Activated effector memory CD4-positive, alpha-beta T cell treated with anti-CD3 and anti-CD28 coated beads, Interleukin-2, amount 50 U/mL, for 16 hours (primary cell): Measurements from ENCODE around the gene KIF5C.

Source experiments
- DNase-seq: peaks from one replicate; pipeline ENCODE4 v3.0.0-alpha.2; 2020

The KIF5C gene

DNA sequence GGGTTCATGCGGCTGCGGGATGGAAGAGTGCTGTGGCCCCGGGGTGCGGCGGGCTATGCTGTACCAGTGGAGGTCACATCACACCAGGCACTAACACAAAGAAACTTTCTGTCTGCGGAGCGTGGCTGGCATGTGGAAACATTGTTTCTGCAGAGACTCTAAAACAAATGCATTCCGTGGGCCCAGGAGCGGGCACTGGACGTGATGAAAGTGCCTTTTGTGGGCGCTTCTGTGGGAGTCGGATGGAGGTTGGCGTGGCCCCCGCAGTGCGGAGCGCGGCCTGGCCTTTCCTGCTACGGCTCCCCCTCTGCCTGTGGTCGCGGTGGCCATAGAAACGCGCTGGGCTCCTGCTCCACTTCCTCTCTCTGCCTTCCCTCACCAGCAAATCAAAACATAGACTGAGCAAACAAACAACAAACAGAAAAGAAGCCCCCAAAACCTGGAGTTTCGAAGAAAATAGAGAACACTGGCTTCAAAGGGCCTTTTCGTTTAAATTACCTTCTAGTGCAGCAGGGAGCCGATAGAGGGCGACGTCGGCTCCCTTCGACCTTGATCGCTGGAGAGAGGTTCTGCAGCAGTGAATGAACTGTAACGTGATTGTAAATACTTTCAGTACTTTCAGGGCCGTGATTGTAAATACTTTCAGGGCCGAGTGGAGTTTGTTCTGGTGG is 51.4 kb downstream of the KIF5C start:
- DNase-seq = peak; percentile 83

DNA sequence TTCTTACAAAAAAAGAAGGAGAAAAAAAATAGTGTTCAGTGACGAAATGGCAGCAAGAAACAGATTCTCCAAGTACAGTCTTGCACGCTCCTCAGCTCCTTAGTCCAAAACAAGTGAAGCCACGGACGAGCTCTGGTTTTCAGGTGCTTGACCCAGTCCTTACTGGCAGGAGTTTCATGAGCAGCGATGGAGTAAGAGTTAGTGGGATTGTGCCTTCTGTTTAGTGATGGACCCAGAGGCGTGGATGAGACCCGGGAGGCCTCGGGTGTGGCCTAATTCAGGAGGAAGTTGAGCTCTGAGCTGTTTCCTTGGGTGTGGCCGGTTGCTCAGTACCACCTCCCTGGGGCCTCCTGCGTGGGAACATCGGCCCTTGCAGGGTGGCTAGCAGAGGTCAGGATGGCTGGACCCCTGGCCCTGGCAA is 52.0 kb downstream of the KIF5C start:
- DNase-seq = peak; percentile 71

DNA sequence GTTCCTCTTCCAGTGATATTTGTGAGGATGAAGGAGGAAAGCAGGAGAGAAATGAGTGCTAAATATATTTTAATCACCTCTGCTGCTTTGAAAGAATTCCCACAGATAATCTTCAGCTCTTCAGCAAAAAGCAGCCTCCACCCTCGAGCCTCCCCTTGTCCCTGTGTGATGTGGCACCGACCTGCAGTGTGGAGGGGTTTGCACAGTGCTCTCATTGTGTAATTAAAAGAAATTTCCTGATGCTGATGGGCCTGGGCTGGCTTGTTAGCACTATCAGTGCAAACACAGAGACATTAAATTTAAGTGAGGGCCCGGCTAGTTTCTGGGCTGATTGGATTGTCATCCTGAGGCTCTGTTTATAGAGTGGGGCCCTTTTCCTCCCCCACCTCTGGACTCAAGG is 53.4 kb downstream of the KIF5C start:
- DNase-seq = no peak

DNA sequence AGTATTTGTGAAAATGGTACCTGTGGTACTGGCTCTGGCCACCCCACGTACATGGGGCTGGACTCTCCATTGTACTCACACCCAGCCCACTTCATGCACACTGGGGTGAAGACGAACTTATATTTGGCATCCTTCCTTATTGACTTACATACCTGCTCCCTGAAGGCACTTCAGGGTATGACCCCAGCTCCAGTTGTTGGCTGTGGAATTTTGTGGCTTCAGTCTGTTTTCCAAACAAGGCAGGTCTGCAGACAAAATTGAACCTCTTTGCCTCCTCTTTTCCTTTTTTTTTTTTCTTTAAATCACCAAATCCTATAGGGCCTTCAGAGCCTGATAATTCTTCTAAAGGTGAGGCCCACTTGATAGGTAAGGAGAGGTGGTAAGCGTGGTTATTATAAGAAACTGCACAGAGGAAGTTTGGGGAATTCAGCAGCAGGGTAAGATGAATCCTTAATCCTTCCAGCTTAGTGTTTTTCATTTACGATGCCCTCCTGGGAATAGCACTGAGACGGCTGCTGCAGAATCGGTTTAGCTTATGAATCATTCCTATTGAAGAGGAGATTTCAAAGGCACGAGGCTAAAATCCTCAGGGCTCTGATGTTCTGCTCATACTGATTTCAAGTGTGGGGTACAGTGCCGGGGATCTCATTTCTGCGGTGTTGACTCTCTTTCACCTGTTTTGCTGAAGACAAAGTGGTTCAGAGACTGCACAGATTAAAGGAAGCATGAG is 55.2 kb downstream of the KIF5C start:
- no peak for DNase-seq

DNA sequence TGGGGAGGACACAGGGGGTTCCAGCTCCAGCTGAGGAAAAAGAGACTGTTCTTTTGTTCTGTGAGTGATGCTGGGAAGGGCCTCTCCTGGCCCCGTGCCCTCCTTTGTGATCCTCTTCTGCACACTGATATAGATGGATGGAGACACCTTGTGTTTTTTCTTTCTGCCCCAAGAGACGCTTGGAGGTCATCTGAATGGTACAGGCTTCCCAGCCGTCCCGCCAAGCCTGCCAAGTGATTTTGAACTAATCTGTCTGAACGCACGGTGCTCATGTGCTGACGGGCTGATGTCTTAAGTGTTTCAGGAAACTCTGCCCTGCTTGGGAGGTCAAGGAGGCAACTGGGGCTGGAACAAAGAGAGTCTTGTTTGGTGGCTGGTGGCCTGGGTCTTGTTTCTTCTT is 57.5 kb downstream of the KIF5C start:
- DNase-seq = no peak

DNA sequence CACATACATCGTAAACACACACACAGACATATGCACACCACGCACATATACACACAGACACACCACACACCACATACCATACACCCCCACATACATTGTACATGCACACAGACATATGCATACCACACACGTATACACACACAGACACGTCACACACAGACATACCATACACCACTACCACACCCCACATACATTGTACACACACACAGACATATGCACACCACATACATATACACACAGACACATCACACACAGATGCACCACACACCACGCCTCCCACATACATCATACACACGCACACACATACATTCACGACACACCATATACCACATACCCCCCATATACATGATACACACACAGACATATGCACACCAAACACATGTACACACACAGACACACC is 58.4 kb downstream of the KIF5C start:
- no peak for DNase-seq

DNA sequence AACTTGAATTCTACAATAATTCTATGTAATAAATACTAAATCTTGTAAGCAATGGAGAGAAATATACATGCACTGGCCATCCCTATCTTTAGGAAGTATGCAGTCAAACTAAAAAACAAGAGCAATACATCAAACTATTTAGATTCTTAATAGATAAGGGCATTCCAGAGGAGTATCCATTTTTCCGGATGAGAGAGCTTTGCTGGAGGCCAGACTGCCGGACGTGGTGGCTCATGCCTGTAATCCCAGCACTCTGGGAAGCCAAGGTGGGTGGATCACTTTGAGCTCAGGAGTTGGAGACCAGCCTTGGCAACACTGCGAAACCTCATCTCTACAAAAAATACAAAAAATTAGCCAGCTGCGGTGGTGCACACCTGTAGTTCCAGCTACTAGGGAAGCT is 60.8 kb downstream of the KIF5C start:
- DNase-seq = no peak

DNA sequence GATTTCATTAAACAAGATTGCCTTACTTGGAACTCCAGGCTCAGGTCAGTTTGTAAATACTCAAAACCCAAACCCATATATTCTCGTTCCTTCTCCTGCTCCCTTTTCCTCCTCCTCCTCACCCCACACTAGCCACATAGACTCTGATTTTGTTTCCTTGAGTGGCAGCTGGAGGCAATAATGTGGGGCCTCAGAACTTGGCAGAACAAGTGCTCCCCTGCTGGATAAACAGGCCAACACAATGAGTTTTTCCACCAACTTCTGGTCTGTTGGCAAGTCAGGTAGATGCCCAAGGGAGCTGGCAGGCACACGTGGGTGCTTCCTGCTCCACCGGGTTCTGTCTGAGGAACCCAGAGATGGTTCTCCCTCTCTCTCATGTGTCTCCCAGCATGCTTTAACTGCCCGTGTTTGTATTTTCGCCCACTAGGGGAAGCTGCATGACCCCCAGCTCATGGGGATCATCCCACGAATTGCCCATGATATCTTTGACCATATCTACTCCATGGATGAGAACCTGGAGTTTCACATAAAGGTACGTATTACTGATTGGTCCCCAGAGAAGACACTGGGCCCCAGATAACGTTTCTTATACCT is 61.9 kb downstream of the KIF5C start:
- no peak for DNase-seq

DNA sequence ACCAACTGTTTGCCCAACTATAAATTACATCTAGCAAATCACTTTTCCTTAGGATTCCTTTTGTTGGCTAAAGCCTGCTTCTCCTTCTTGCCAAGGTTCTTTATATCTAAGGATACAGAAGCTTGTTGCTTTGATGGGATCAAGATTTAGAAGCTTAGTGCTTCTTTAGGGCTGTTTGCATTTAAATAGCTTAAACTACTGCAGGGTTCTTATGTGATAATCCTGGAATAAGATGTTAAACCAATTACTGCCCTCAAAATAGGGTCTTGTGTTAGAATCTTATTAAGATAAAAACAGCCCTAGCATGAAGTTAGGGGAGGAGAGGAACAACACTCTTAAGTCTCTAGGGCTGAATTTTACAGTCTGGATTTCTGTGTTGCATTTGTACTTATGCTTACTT is 64.2 kb downstream of the KIF5C start:
- no peak for DNase-seq

DNA sequence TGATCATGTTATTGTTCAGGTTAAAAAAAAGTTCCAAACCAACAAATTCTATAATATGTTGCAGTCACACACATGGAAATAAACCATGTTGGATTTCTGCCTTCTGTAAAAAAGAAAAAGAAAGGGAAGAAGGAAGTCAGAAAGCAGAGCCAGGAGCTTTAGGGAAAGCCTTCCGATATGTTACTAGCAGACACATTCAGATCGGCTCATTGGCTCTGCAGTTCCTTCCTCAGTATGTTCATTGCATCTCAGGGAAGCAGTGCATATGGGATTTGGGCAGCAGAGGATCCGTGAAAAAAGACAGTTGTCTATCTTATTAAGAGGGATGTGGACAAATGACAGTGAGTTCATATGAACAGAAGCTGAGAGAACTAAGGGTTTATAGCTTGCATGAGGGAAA is 68.1 kb downstream of the KIF5C start:
- DNase-seq = no peak

DNA sequence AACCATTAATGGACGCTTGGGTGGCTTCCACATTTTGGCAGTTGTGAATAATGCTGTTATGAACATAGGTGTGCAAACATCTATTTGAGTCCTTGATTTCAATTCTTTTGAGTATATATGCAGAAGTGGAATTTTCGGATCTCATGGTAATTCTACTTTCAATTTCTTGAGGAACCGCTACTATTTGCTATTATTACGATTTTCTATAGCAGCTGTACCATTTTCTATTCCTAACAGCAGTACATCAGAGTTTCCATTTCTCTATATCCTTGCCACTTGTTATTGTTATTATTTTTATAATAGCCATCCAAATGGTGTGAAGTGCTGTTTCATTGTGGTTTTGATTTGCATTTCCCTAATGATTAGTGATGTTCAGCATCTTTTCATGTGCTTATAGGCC is 69.5 kb downstream of the KIF5C start:
- DNase-seq = no peak

DNA sequence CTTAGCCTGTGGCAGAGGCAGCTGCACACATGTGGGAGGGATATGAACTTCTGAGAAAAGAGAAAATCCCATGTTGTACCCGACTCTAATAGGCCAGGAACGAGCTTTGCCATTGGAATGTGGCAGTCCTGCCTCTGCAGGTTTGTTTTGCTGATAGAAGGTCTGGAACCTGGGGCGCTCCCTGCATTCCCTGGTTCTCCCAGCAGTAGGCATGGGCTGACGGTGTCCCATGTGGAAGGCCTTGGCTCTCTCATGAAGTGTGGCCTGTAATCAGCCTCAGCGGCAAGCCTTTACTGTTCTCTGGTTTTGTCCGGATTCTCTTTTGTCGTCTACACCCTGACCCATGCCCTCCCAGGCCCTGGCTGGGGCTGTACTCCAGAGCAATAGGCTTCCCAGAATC is 72.3 kb downstream of the KIF5C start:
- DNase-seq = no peak

DNA sequence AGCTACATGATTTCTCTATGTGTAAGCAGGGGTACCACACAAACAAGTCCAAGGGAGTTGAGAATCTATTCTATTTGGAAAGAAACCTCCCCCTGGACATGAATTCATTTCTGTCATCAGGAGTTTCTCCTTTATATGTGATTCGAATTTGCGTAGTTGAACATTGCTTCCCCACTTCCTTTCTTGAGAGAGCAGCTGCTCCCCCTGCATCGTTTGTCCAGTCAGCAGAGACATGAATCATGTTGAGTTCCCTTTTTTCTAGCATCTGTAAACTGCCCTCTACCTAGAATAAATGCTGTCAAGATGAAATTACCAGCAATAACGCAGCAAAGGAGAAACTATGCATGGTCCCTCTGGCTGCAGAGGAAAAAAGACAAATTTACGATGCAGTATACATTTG is 73.8 kb downstream of the KIF5C start:
- no peak for DNase-seq

DNA sequence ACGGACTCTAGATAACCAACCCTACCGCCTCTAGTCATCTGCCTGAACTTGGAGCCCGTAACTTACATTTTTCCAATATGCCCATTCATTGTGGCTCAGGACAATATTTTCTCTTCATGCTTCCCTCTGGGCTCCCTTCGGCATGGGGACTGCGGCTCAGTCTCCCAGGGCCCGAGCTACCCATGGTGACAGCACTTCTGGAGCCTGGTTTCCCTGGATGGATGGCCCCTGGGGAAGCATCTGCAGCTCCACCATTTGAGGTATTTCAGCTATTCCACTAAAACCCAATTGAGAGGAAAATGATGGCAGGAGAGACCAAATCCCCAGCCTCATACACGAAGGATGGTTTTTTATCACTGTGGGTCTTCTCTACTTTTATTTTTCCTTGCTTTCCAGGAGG is 74.3 kb downstream of the KIF5C start:
- no peak for DNase-seq

DNA sequence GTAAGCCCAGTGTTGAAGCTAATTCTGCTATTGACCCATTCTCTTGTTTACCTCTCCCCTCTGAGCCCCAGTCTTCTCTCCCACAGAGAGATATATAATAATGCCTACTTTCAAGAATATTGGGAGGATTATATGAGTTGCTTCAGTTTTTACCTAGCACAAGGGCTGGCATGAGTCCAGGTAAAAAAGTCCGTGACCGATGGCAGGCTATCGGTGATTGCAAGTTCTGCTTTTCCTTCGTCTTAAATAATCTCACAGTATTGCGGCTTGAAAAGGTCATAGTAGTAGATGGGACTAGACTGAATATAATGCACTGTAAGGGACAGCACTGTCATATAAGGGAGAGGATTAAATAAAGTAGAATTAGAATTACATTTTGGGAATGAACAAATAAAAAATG is 77.6 kb downstream of the KIF5C start:
- no peak for DNase-seq

DNA sequence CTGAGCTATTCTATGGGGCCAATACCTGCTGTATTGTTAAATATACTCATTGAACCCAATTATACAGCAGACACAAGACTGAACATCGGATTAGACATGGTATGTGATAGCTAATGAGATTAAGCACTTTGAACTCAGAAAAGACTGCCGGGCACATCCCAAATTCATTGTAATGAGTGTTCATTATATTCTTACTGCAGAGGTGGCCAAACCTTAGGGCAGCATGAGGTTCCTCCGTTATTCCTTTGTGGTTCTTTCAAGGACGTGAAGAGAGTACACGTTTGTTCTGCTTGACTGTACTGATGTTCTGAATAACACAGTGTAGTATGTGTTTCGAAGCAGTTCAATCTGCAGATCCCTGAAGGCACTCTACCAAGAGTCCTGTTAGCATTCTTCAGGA is 78.4 kb downstream of the KIF5C start:
- DNase-seq = no peak

DNA sequence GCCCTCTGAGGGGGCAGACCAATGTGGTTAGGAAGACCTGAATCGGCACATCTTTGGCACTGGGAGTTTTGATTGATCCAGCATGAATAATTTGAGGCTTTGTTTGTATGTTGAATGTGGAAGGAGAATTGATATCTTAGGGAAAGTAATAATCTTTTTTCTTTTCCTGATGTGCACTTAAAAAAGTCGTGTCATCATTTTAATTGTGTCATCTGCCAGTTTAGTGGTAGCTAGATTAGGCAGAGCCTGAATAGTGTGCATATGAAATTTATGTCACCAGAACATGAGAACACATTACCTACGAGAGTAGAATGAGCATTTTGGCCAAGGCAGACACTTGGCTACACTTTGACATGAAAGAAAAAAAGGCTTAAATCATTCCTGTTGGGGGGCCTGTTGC is 79.5 kb downstream of the KIF5C start:
- no peak for DNase-seq

DNA sequence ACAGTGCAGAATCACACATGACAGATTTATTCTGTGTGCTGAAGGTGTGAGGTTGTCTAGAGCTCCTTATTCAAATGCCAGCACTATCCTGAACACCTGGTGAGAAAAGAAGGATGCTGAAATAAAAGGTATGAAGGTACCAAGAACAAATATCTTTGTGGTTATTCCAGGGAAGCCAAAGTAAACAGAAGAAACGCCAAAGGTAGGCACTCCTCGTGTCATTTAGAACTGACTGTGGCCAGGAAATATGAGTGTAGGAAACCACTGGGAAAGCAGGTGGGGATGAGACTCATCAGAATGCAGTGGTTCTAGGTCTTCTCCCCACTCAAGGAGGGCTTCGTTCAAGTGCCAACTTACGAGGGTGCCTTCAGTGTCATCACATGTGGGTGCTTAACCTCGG is 80.8 kb downstream of the KIF5C start:
- no peak for DNase-seq

DNA sequence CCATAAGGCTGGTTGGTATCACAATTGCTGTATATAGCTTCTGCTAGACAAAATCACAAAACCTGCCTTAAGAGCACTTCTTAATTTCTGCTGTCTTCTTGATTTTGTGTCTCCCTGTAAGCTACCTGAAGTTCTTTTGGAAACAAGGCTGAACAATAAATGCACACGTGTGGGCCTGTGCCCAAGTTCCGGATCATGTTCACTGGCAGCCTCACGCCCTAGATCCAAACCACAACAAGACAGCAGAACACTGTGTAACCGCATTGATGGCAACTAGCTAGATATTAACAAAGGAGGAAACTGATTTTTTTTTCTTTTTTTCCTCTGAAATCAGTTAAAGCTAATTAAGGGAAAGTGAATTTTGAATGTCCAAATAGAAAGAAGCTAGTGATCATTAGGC is 82.0 kb downstream of the KIF5C start:
- DNase-seq = no peak

DNA sequence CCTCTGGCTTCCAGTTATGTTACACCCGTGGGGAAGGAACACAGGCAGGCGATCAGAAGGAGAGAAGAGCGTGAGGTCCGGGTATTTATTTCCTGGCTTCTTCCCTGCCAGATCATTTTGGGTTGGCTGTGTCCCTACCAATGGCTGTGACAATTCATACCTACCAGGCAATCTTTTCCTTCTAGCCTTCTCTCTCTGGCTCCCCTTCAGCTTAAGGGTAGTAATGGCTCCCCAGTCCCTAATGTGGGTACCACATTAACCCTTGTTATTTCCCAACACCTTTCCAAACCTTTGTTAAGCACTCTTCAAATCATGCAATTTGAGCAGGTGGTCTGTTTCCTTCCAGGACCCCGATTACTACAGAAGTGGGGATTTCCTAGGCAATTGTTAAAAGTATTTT is 84.7 kb downstream of the KIF5C start:
- DNase-seq = no peak

DNA sequence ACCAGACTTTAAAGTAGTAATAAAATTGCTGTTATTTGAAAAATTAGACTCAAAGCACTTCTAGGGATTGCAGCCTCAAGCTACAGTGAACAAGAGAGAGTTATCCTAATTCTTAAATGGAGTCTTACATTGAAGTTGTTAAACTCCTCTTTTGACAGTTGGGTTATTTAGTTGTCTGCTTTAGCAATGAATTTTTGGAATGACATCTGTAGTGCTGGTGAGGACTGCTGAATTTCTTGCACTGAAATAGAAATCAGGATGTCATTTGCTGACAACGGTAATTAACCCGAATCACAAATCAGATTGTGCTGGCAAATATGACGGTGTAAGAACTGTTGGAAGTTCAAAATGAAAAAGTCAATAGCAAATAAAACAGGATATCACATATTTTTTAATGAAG is 85.5 kb downstream of the KIF5C start:
- no peak for DNase-seq

DNA sequence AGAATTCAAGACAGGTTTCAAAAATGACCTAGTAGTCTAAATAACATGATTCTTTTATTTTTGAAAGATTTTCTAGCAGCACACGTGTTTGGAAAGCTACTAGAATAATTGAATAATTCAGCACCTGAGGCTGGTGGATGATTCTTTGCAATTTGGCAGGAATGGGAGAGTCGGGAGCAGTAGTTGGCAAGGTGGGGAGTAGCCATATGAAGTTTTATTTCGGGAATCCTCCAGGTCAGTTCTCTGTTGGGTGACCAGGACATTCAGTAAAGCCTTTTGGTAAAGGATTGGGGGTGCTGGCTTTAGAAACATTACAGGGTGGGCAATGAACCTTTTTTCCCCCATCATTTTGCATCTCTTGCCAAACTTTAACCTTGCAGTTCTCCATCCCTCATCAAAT is 88.4 kb downstream of the KIF5C start:
- no peak for DNase-seq

DNA sequence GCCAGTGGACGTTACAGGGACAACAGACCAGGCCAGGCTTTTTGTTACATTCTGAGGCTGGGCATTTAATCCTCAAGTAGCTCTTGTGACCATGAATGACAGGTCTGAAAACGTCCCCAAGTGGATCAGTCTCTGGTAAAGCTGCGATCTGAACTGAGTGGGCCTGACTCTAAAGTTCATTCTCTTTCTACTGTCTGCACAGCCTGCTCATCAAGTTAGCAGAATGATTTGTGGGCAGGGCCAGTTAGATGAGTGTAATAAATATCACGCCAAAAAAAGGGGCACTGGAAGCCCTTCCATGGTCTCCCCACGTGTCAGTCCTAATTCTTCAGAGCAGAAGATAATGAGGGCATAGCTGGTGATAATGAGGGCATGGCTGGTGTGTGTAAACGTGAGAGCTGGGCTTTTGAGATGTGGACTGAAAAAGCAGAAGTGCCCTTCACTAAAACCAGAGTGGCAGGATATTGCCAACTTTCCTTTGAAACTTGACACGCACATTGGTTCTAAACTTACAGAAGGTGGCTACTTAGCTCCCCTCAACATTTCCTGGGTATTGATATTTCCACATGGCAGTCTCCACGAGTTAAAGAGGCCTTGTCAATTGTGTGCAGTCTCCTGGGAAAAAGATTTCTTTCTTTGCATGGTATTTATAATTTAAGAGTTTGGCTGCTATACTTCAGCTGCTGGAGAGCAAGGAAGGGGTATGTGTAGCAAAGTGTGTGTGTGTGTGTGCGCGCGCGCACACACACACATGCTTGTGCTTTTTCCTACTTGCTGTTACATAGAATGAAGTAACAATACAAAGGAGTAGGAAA is 90.8 kb downstream of the KIF5C start:
- DNase-seq = no peak

DNA sequence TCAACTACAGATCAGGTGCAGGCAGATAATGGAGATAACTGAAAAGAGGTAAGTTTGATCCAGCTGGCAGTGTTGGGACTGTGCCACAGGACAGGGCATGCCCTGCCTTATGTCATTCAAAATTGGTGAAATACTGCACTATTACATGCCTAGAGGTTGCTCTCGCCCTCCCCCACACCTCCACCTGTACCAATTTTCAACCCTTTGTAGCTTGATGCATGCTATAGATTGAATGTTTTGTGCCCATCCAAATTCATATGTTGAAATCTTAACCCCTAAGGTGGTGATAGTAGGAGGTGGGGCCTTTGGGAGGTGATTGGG is 91.4 kb downstream of the KIF5C start:
- no peak for DNase-seq
